CD14-positive monocyte (primary cell): Measurements from ENCODE around the gene GLB1L3. TPM values are rescaled to one million over a fixed set of nuclear protein-coding genes. Genes with fewer than 3 reads are reported as not detected.

Experiments used
- DNase-seq, 3 donors: peaks; one replicate each; pipeline ENCODE4 v3.0.0-alpha.2; 2011 to 2022
- H2AFZ ChIP-seq: 2 replicates; pipeline ENCODE4 v1.6.0; 2012; ENCODE audit warnings: mild to moderate bottlenecking, low read depth, low read length, inconsistent platforms; ENCODE audit not compliant: insufficient read depth, poor library complexity, severe bottlenecking
- H3K27ac ChIP-seq, 2 donors: 1 replicate in 1 of 2; 2 replicates in 1 of 2; pipeline ENCODE4 v1.5.1; 2012 to 2013; ENCODE audit warnings: low read length in 2 of 2, control low read depth in 1 of 2, inconsistent platforms in 1 of 2, low read depth in 1 of 2, mild to moderate bottlenecking in 1 of 2
- H3K27me3 ChIP-seq, 2 donors: one replicate each; pipeline versions ENCODE4 v1.6.0 to v1.6.1; 2011 to 2013; ENCODE audit warnings: low read length in 2 of 2; ENCODE audit not compliant: control insufficient read depth in 2 of 2, insufficient read depth in 2 of 2
- H3K36me3 ChIP-seq, 2 donors: replicated peaks in 1 of 2; 1 replicate in 1 of 2; 2 replicates in 1 of 2; pipeline versions ENCODE4 v1.5.1 to v1.6.1; 2012 to 2013; ENCODE audit warnings: low read length in 2 of 2, control low read depth in 1 of 2, inconsistent platforms in 1 of 2, mild to moderate bottlenecking in 1 of 2; ENCODE audit not compliant: insufficient read depth in 2 of 2, control insufficient read depth in 1 of 2
- H3K4me1 ChIP-seq, 2 donors: 1 replicate in 1 of 2; 2 replicates in 1 of 2; pipeline versions ENCODE4 v1.5.1 to v1.6.1; 2012 to 2013; ENCODE audit warnings: low read length in 2 of 2, control low read depth in 1 of 2, inconsistent platforms in 1 of 2, mild to moderate bottlenecking in 1 of 2, moderate library complexity in 1 of 2; ENCODE audit not compliant: insufficient read depth in 2 of 2, control insufficient read depth in 1 of 2
- H3K4me2 ChIP-seq: replicated peaks from 2 replicates; pipeline ENCODE3; 2012; ENCODE audit warnings: low read length, moderate library complexity, mild to moderate bottlenecking; ENCODE audit not compliant: poor library complexity, severe bottlenecking; ENCODE audit errors: extremely low read depth
- H3K4me3 ChIP-seq, 3 experiments: fragments of 200-600 bp in 1 of 3; sonication (generic) in 1 of 3; replicated peaks in 1 of 3; 1 replicate in 2 of 3; 2 replicates in 1 of 3; pipeline ENCODE4 v1.5.1; 2011 to 2013; ENCODE audit warnings: low read length in 3 of 3, mild to moderate bottlenecking in 3 of 3, control low read depth in 2 of 3, low read depth in 2 of 3, inconsistent platforms in 1 of 3, moderate library complexity in 1 of 3
- H3K79me2 ChIP-seq: 2 replicates; pipeline ENCODE4 v1.6.0; 2012; ENCODE audit warnings: mild to moderate bottlenecking, control low read depth, inconsistent platforms, low read length, moderate library complexity; ENCODE audit not compliant: insufficient read depth
- H3K9ac ChIP-seq: 2 replicates; pipeline ENCODE4 v1.6.0; 2017; ENCODE audit warnings: low read length, mild to moderate bottlenecking; ENCODE audit not compliant: insufficient read depth, poor library complexity, severe bottlenecking
- H3K9me3 ChIP-seq, 2 donors: replicated peaks in 1 of 2; 1 replicate in 1 of 2; 2 replicates in 1 of 2; pipeline versions ENCODE4 v1.5.1 to v1.6.1; 2012 to 2013; ENCODE audit warnings: low read length in 2 of 2, control low read depth in 1 of 2; ENCODE audit not compliant: control insufficient read depth in 1 of 2, insufficient read depth in 1 of 2
- H4K20me1 ChIP-seq: 2 replicates; pipeline ENCODE4 v1.6.0; 2012; ENCODE audit warnings: mild to moderate bottlenecking, low read length, control low read depth, moderate library complexity; ENCODE audit not compliant: insufficient read depth
- H3K27ac Mint-ChIP-seq, 7 donors: one replicate each; pipeline ENCODE4 v1.8.0; 2020; ENCODE audit warnings: mild to moderate bottlenecking in 7 of 7, mixed read lengths in 7 of 7, moderate library complexity in 6 of 7, inconsistent platforms in 2 of 7
- H3K27me3 Mint-ChIP-seq, 3 donors: one replicate each; pipeline ENCODE4 v1.8.0; 2021 to 2022; ENCODE audit warnings: low read depth in 3 of 3, mild to moderate bottlenecking in 3 of 3, mixed read lengths in 3 of 3, moderate library complexity in 3 of 3, inconsistent platforms in 1 of 3
- H3K36me3 Mint-ChIP-seq, 2 donors: one replicate each; pipeline ENCODE4 v1.8.0; 2020; ENCODE audit warnings: mixed read lengths in 2 of 2, inconsistent platforms in 1 of 2, mild to moderate bottlenecking in 1 of 2
- H3K4me1 Mint-ChIP-seq: one replicate; pipeline ENCODE4 v1.8.0; 2020; ENCODE audit warnings: mild to moderate bottlenecking, mixed read lengths
- H3K4me3 Mint-ChIP-seq, 2 donors: one replicate each; pipeline ENCODE4 v1.8.0; 2020; ENCODE audit warnings: mild to moderate bottlenecking in 2 of 2, mixed read lengths in 2 of 2, moderate library complexity in 1 of 2
- H3K9me3 Mint-ChIP-seq, 7 donors: one replicate each; pipeline ENCODE4 v1.8.0; 2020 to 2022; ENCODE audit warnings: mixed read lengths in 7 of 7, mild to moderate bottlenecking in 6 of 7, moderate library complexity in 6 of 7, inconsistent platforms in 2 of 7
- CTCF ChIP-seq: fragments of 200-600 bp; IDR thresholded peaks from one replicate; pipeline ENCODE4 v1.8.0; 2022; ENCODE audit warnings: antibody characterized with exemption, mild to moderate bottlenecking
- WGBS: methylation state at CpG from one replicate; pipeline ENCODE4 v1.1.5; 2013; ENCODE audit warnings: missing lambda C conversion rate; ENCODE audit not compliant: insufficient coverage; 5-methylcytosine and 5-hydroxymethylcytosine counted together
- intact Hi-C, 2 donors: fragments of 100-400 bp; cut with micrococcal nuclease; formaldehyde crosslinking; loops; one replicate each; pipeline versions ENCODE4 v1.15.0 to v1.15.1; 2023
- polyA plus RNA-seq, 3 donors: library from polyadenylated mRNA; depleted of rRNA in 1 of 3; unstranded in 2 of 3; stranded (reverse) in 1 of 3; fragments of 300-500 nt in 2 of 3; fragments of >200 nt in 1 of 3; fragmentation: Illumina TruSeq in 2 of 3; gene quantifications; 1 replicate in 2 of 3; 2 replicates in 1 of 3; pipeline ENCODE4 v1.2.3, GENCODE V29; 2012 to 2021

Gene GLB1L3
- polyA plus RNA-seq, 3 donors, result not detected

GRCh38 chr11:134322553-134322952, 46.4 kb downstream of the GLB1L3 start:
- no peak overlapping the region for H3K4me3 Mint-ChIP-seq

GRCh38 chr11:134328433-134328832, 52.3 kb downstream of the GLB1L3 start:
- Histone ChIP-seq H3K4me3 (no peak overlapping the region), H3K36me3 (no peaks in the 10 kb centered on the region), H2AFZ (no peak overlapping the region), H3K9me3 (peaks cover 0 to 10% of the 10 kb centered on the region in 2 donors), H3K79me2 (no peaks in the 10 kb centered on the region), H3K4me2 (no peak overlapping the region), H3K4me1 (peaks cover 6 to 10% of the 10 kb centered on the region in 2 donors), H3K27me3 (peaks cover 28 to 34% of the 10 kb centered on the region in 2 donors), H3K9ac (no peak overlapping the region), H3K27ac (no peak overlapping the region), H4K20me1 (no peaks in the 10 kb centered on the region)
- WGBS, result no CpG with 5 or more reads among the region's 1 CpG
- H3K36me3 Mint-ChIP-seq, result peaks cover 0 to 3% of the 10 kb centered on the region in 2 donors
- H3K27ac Mint-ChIP-seq, result no peak overlapping the region
- H3K4me1 Mint-ChIP-seq, result peaks cover 12% of the 10 kb centered on the region
- DNase-seq, result no peak
- H3K9me3 Mint-ChIP-seq, result peaks cover 0 to 9% (median 5%) of the 10 kb centered on the region in 7 donors
- TF ChIP-seq CTCF, result no peak
- no peak overlapping the region for H3K4me3 Mint-ChIP-seq
- H3K27me3 Mint-ChIP-seq, result peaks cover 49 to 52% (median 51%) of the 10 kb centered on the region in 3 donors
- intact Hi-C loops, result no loop called here

More at GRCh38 chr11:134322553-134322952, 46.4 kb downstream of the GLB1L3 start:
- no peak for TF ChIP-seq CTCF
- Histone ChIP-seq H3K4me2 (no peak overlapping the region), H3K9me3 (peaks cover 0 to 5% of the 10 kb centered on the region in 2 donors), H3K9ac (no peak overlapping the region), H2AFZ (no peak overlapping the region), H3K4me3 (no peak overlapping the region), H3K27ac (no peak overlapping the region), H3K79me2 (no peaks in the 10 kb centered on the region), H3K27me3 (no peaks in the 10 kb centered on the region), H3K4me1 (no peaks in the 10 kb centered on the region), H3K36me3 (no peaks in the 10 kb centered on the region), H4K20me1 (no peaks in the 10 kb centered on the region)
- no peaks in the 10 kb centered on the region for H3K4me1 Mint-ChIP-seq
- H3K36me3 Mint-ChIP-seq, result no peaks in the 10 kb centered on the region
- no peak overlapping the region for H3K27ac Mint-ChIP-seq
- H3K27me3 Mint-ChIP-seq, result peaks cover 8 to 17% (median 14%) of the 10 kb centered on the region in 3 donors
- intact Hi-C loops, result no loop called here
- peaks cover 7 to 15% (median 12%) of the 10 kb centered on the region in 7 donors for H3K9me3 Mint-ChIP-seq
- DNase-seq, result no peak
- 100% methylated on average over 3 of the region's 4 CpGs for WGBS
